Fibroblast of lung (primary cell): ENCODE results near the gene LIN37. TPM values are rescaled to one million over a fixed set of nuclear protein-coding genes. Genes with fewer than 3 reads are reported as not detected.

Experiments used
- DNase-seq, 2 donors: peaks; one replicate each; pipeline versions ENCODE4 v3.0.0 to v3.0.0-alpha.2; 2010; ENCODE audit warnings: low read depth in 2 of 2
- H2AFZ ChIP-seq: 2 replicates; pipeline ENCODE4 v1.5.1; 2012; ENCODE audit warnings: low read length, control low read depth, inconsistent platforms
- H3K27ac ChIP-seq: 2 replicates; pipeline ENCODE4 v1.5.1; 2011; ENCODE audit warnings: low read length, control low read depth; ENCODE audit not compliant: insufficient read depth
- H3K27me3 ChIP-seq: 2 replicates; pipeline ENCODE4 v1.5.1; 2011; ENCODE audit warnings: mild to moderate bottlenecking, low read length; ENCODE audit not compliant: control insufficient read depth, insufficient read depth
- H3K36me3 ChIP-seq: 2 replicates; pipeline ENCODE4 v1.5.1; 2011; ENCODE audit warnings: low read length; ENCODE audit not compliant: control insufficient read depth, insufficient read depth
- H3K4me1 ChIP-seq: 2 replicates; pipeline ENCODE4 v1.5.1; 2011; ENCODE audit warnings: low read length; ENCODE audit not compliant: control insufficient read depth, insufficient read depth; ENCODE audit errors: extremely low read depth
- H3K4me2 ChIP-seq: 2 replicates; pipeline ENCODE4 v1.5.1; 2011; ENCODE audit warnings: low read length, control low read depth; ENCODE audit not compliant: insufficient read depth; ENCODE audit errors: extremely low read depth
- H3K4me3 ChIP-seq, 4 experiments: fragments of 200-600 bp in 1 of 4; sonication (generic) in 1 of 4; replicated peaks in 1 of 4; 2 replicates each; pipeline ENCODE4 v1.5.1; 2011 to 2016; ENCODE audit warnings: low read length in 4 of 4, low read depth in 3 of 4, mild to moderate bottlenecking in 3 of 4, control low read depth in 2 of 4, inconsistent platforms in 1 of 4, mixed read lengths in 1 of 4; ENCODE audit not compliant: insufficient read depth in 1 of 4; ENCODE audit errors: control extremely low read depth in 1 of 4
- H3K79me2 ChIP-seq: 2 replicates; pipeline ENCODE4 v1.5.1; 2012; ENCODE audit warnings: mild to moderate bottlenecking, low read length, inconsistent platforms; ENCODE audit not compliant: control insufficient read depth, insufficient read depth
- H3K9ac ChIP-seq: 2 replicates; pipeline ENCODE4 v1.5.1; 2011; ENCODE audit warnings: mild to moderate bottlenecking, low read length, control low read depth; ENCODE audit not compliant: insufficient read depth
- H3K9me3 ChIP-seq: 2 replicates; pipeline ENCODE4 v1.5.1; 2012; ENCODE audit warnings: low read depth, low read length; ENCODE audit not compliant: control insufficient read depth, insufficient read depth
- H4K20me1 ChIP-seq: 2 replicates; pipeline ENCODE4 v1.5.1; 2011; ENCODE audit warnings: low read length; ENCODE audit not compliant: control insufficient read depth, insufficient read depth; ENCODE audit errors: extremely low read depth
- CTCF ChIP-seq, 2 donors: IDR thresholded peaks in 1 of 2; conservative IDR thresholded peaks in 1 of 2; 1 replicate in 1 of 2; 2 replicates in 1 of 2; pipeline ENCODE4 v1.5.1; 2011 to 2012; ENCODE audit warnings: low read length in 2 of 2, control low read depth in 1 of 2, inconsistent platforms in 1 of 2, low read depth in 1 of 2, mild to moderate bottlenecking in 1 of 2
- EZH2 ChIP-seq: IDR thresholded peaks from 2 replicates; pipeline ENCODE4 v1.5.1; 2012; ENCODE audit warnings: low read length, control low read depth, mild to moderate bottlenecking; ENCODE audit errors: missing control alignments
- polyA plus RNA-seq, 2 donors: library from polyadenylated mRNA; depleted of rRNA in 1 of 2; stranded (reverse) in 1 of 2; unstranded in 1 of 2; fragments of >200 nt; gene quantifications; 2 replicates each; pipeline ENCODE4 v1.2.1, GENCODE V29; 2011 to 2012; ENCODE audit warnings: missing spikeins in 1 of 2
- total RNA-seq: library from RNA; depleted of rRNA; stranded (reverse); fragments of >200 nt; gene quantifications from 2 replicates; pipeline ENCODE4 v1.2.1, GENCODE V29; 2014

LIN37 gene
- total and polyA plus RNA-seq, 2 donors (not counting 1 experiment from before 2014, with no cell fraction given): 6.4 to 10.3 TPM

- Histone ChIP-seq H3K79me2 (no peaks in the 10 kb centered on the region), H3K27me3 (no peaks in the 10 kb centered on the region), H3K36me3 (peaks cover 8% of the 10 kb centered on the region), H3K9me3 (no peaks in the 10 kb centered on the region), H3K4me2 (no peak overlapping the region), H3K9ac (no peak overlapping the region), H4K20me1 (no peaks in the 10 kb centered on the region), H3K4me1 (no peaks in the 10 kb centered on the region), H3K27ac (no peak overlapping the region), H2AFZ (no peak overlapping the region), H3K4me3 (no peak overlapping the region)
- DNase-seq: no peak
- TF ChIP-seq CTCF (conservative IDR thresholded peaks at IDR 0.05 in 1 of 2, IDR thresholded peaks at IDR 0.05 in 1 of 2; ENCODE audit: low read depth in 1 of 2, low read length in 2 of 2): no peak
- no peak for TF ChIP-seq EZH2
These were observed 38.2 kb downstream of the LIN37 start for GRCh38 chr19:35786299-35787160.

GRCh38 chr19:35787227-35787799, 38.9 kb downstream of the LIN37 start:
- no peaks in the 10 kb centered on the region for H3K79me2 ChIP-seq
- no peaks in the 10 kb centered on the region for H3K27me3 ChIP-seq
- no peak overlapping the region for H2AFZ ChIP-seq
- no peak for DNase-seq
- H3K4me3 ChIP-seq: no peak overlapping the region
- no peaks in the 10 kb centered on the region for H3K9me3 ChIP-seq
- no peaks in the 10 kb centered on the region for H4K20me1 ChIP-seq
- peaks cover 6% of the 10 kb centered on the region for H3K36me3 ChIP-seq
- no peak overlapping the region for H3K27ac ChIP-seq
- no peak for TF ChIP-seq EZH2
- no peak overlapping the region for H3K9ac ChIP-seq
- no peak overlapping the region for H3K4me2 ChIP-seq
- no peaks in the 10 kb centered on the region for H3K4me1 ChIP-seq

- no peaks in the 10 kb centered on the region for H3K9me3 ChIP-seq
- H3K27ac ChIP-seq: no peak overlapping the region
- no peak overlapping the region for H3K4me3 ChIP-seq
- no peaks in the 10 kb centered on the region for H3K27me3 ChIP-seq
- H3K4me1 ChIP-seq: peaks cover 3% of the 10 kb centered on the region
- no peak overlapping the region for H2AFZ ChIP-seq
- no peaks in the 10 kb centered on the region for H4K20me1 ChIP-seq
- no peak overlapping the region for H3K9ac ChIP-seq
- H3K36me3 ChIP-seq: peaks cover 4% of the 10 kb centered on the region
- no peak overlapping the region for H3K4me2 ChIP-seq
- no peaks in the 10 kb centered on the region for H3K79me2 ChIP-seq
- no peak for TF ChIP-seq EZH2
- TF ChIP-seq CTCF (conservative IDR thresholded peaks at IDR 0.05 in 1 of 2, IDR thresholded peaks at IDR 0.05 in 1 of 2; ENCODE audit: low read depth in 1 of 2, low read length in 2 of 2): no peak
- no peak for DNase-seq
These were observed 40.0 kb downstream of the LIN37 start for GRCh38 chr19:35788205-35788960.
